Activated CD4-positive, alpha-beta memory T cell treated with anti-CD3 and anti-CD28 coated beads for 36 hours (primary cell): ENCODE data around the gene CYBC1. TPM values are rescaled to one million over a fixed set of nuclear protein-coding genes. Genes with fewer than 3 reads are reported as not detected.
"Not testable (repeated sequence)": the region's sequence is repeated elsewhere in the genome, so short reads cannot be mapped to it uniquely, and the experiment has no call there.

Experiments used
- CTCF ChIA-PET: fragments of 350-600 bp; sonication (Branson Sonifier 250); formaldehyde crosslinking; loops from one replicate; lab custom pipeline; 2021; ENCODE audit warnings: antibody characterized with exemption, inconsistent platforms; lab: Charles Lee
- POLR2A ChIA-PET: fragments of 350-600 bp; sonication (Branson Sonifier 250); formaldehyde crosslinking; loops from one replicate; lab custom pipeline; 2021; ENCODE audit warnings: antibody characterized with exemption; lab: Charles Lee
- DNase-seq: peaks from one replicate; pipeline ENCODE4 v3.0.0-alpha.2; 2020
- H3K27ac Mint-ChIP-seq: one replicate; pipeline ENCODE4 v1.8.0; 2021; ENCODE audit warnings: mixed read lengths
- H3K27me3 Mint-ChIP-seq: one replicate; pipeline ENCODE4 v1.8.0; 2021; ENCODE audit warnings: mixed read lengths
- H3K36me3 Mint-ChIP-seq: one replicate; pipeline ENCODE4 v1.8.0; 2021; ENCODE audit warnings: mixed read lengths
- H3K4me1 Mint-ChIP-seq: one replicate; pipeline ENCODE4 v1.8.0; 2021; ENCODE audit warnings: low read depth, mixed read lengths
- H3K4me3 Mint-ChIP-seq: one replicate; pipeline ENCODE4 v1.8.0; 2021; ENCODE audit warnings: mild to moderate bottlenecking, mixed read lengths
- H3K9me3 Mint-ChIP-seq: one replicate; pipeline ENCODE4 v1.8.0; 2021; ENCODE audit warnings: mixed read lengths
- intact Hi-C: fragments of 100-400 bp; cut with micrococcal nuclease; formaldehyde crosslinking; loops from one replicate; pipeline ENCODE4 v1.15.1; 2023
- total RNA-seq, 2 experiments: library from RNA; stranded (reverse); gene quantifications; one replicate each; pipeline ENCODE4 v1.2.3, GENCODE V29; 2021

Gene CYBC1
- total RNA-seq, 2 experiments from 2014 or later, result 333 to 343 TPM

DNA sequence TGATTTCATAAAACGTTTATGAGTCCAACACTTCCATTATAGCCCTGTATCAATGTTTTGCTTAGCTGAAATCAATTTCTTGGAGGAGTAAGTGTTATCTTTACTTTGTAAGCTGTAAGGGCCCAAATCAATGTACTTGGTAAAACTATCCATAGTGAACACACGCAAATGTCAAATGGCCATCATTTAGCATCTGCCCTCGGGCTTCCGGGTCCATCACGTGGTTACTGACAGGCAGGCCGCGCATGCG is 7.3 kb upstream of the CYBC1 start:
- Mint-ChIP-seq H3K4me3 (peak overlapping the region; percentile 78), H3K9me3 (no peaks in the 10 kb centered on the region), H3K36me3 (peaks cover 25% of the 10 kb centered on the region), H3K4me1 (peaks cover 43% of the 10 kb centered on the region), H3K27ac (peak overlapping the region; percentile 97), H3K27me3 (no peaks in the 10 kb centered on the region)
- ChIA-PET CTCF (interaction anchor here (0.9 to 1.3 kb wide), 2 partner anchors 11 to 36 kb away, joined by 3 to 4 read pairs; no protein-coding TSS in a partner anchor), POLR2A (interaction anchor here (1.2 to 3.1 kb wide), 4 partner anchors 9 to 61 kb away, joined by 4 to 22 read pairs (median 8); partner anchors contain the start of gene FOXK2)
- intact Hi-C loops, result loop anchor here (1.0 to 10.0 kb wide), 6 partner anchors 8 to 363 kb away; partner anchors contain the start of genes CYBC1, FASN, FOXK2 and HEXD
- DNase-seq, result no peak

DNA sequence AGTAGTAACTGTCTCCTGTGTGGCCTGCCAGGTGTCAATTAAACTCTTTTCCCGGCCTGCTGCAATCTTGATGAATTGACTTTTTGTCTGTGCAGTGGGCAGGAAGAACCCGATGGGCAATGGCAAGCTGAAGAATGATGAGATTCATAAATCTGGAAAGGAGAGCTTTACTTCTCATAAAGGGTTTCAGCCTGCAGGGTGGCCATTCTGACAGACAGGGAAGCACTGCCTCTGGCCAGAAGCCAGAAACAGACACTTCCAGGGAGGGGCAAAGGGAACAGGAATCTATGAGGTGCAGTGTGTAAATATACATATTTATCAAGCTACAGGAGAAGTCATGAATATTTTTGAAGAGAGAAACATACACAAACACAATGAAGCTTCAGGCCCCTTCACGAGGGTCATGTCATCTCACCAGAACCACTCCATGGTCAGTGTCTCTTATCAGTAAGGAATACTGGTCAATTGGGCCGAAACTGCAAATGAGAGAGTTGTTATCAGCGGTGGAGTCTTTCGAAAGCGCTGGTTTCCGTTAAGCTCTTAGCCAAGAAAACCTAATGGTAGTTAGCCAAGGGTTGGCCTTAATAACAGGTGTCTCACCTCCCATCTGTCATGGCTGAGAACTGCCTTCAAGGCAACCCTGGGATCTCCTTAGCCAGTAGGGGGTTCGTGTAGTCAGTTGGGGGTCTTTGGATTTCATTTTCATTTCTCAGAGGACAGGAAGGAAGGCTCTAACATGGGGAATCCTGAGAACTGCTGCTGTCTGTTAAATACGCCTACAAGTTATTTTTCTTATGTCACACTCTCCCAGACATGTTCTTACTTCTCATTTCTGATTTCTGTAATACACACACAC is 6.7 kb upstream of the CYBC1 start:
- CTCF ChIA-PET, result interaction anchor here (0.9 to 1.3 kb wide), 2 partner anchors 11 to 37 kb away, joined by 3 to 4 read pairs; no protein-coding TSS in a partner anchor
- Mint-ChIP-seq H3K4me1 (peaks cover 42% of the 10 kb centered on the region), H3K9me3 (no peaks in the 10 kb centered on the region), H3K36me3 (peaks cover 20% of the 10 kb centered on the region), H3K27me3 (no peaks in the 10 kb centered on the region), H3K27ac (peak overlapping the region; percentile 97), H3K4me3 (peak overlapping the region; percentile 78)
- intact Hi-C loops, result loop anchor here (10.0 kb wide), 1 partner anchor 362 kb away; the partner anchor contains the start of gene FASN
- no peak for DNase-seq
- POLR2A ChIA-PET, result interaction anchor here (1.2 to 3.1 kb wide), 4 partner anchors 8 to 62 kb away, joined by 4 to 22 read pairs (median 8); partner anchors contain the start of gene FOXK2

- H3K36me3 Mint-ChIP-seq, result peaks cover 17% of the 10 kb centered on the region
- DNase-seq, H3K27me3 Mint-ChIP-seq, CTCF ChIA-PET, POLR2A ChIA-PET, H3K9me3 Mint-ChIP-seq, H3K4me3 Mint-ChIP-seq: not testable (repeated sequence)
- intact Hi-C loops, result loop anchor here (10.0 kb wide), 1 partner anchor 359 kb away; the partner anchor contains the start of gene FASN
- H3K4me1 Mint-ChIP-seq, result peaks cover 46% of the 10 kb centered on the region
- peak overlapping the region; percentile 99 for H3K27ac Mint-ChIP-seq
These were observed 3.2 kb upstream of the CYBC1 start for GRCh38 chr17:82453706-82454105.

DNA sequence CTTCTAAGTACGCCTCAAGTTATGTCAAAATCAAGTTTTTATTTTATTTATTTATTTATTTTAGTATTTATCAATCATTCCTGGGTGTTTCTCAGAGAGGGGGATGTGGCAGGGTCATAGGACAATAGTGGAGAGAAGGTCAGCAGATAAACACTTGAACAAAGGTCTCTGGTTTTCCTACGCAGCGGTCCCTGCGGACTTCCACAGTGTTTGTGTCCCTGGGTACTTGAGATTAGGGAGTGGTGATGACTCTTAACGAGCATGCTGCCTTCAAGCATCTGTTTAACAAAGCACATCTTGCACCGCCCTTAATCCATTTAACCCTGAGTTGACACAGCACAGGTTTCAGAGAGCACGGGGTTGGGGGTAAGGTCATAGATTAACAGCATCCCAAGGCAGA is 2.6 kb upstream of the CYBC1 start:
- H3K9me3 Mint-ChIP-seq, POLR2A ChIA-PET, DNase-seq, H3K4me3 Mint-ChIP-seq, H3K27me3 Mint-ChIP-seq: not testable (repeated sequence)
- CTCF ChIA-PET, result interaction anchor here (0.6 kb wide), 1 partner anchor 421 kb away, joined by 3 read pairs; no protein-coding TSS in a partner anchor
- Mint-ChIP-seq H3K27ac (peak overlapping the region; percentile 99), H3K36me3 (peaks cover 17% of the 10 kb centered on the region), H3K4me1 (peaks cover 46% of the 10 kb centered on the region)
- intact Hi-C loops, result loop anchor here (10.0 kb wide), 1 partner anchor 358 kb away; the partner anchor contains the start of gene FASN

- peaks cover 23% of the 10 kb centered on the region for H3K36me3 Mint-ChIP-seq
- H3K4me3 Mint-ChIP-seq, result peak overlapping the region; percentile 85
- no peaks in the 10 kb centered on the region for H3K9me3 Mint-ChIP-seq
- no peaks in the 10 kb centered on the region for H3K27me3 Mint-ChIP-seq
- peak overlapping the region; percentile 99 for H3K27ac Mint-ChIP-seq
- no peak for DNase-seq
- intact Hi-C loops, result loop anchor here (10.0 kb wide), 1 partner anchor 357 kb away; the partner anchor contains the start of gene FASN
- H3K4me1 Mint-ChIP-seq, result peaks cover 46% of the 10 kb centered on the region
- POLR2A ChIA-PET, result interaction anchor here (1.1 kb wide), 1 partner anchor 154 kb away, joined by 3 read pairs; no protein-coding TSS in a partner anchor
- CTCF ChIA-PET, result no interaction called here
These were observed 1.6 kb upstream of the CYBC1 start for GRCh38 chr17:82452162-82452561.

GRCh38 chr17:82449883-82450356 is 632 bp downstream of the CYBC1 start:
- Mint-ChIP-seq H3K27me3 (no peaks in the 10 kb centered on the region), H3K9me3 (no peaks in the 10 kb centered on the region), H3K36me3 (peaks cover 37% of the 10 kb centered on the region), H3K4me1 (peaks cover 46% of the 10 kb centered on the region), H3K27ac (peak overlapping the region; percentile 99), H3K4me3 (peak overlapping the region; percentile 85)
- ChIA-PET POLR2A (interaction anchor here (1.0 to 3.0 kb wide), 9 partner anchors 9 to 157 kb away, joined by 3 to 22 read pairs (median 9); partner anchors contain the start of genes CD7, FOXK2 and NARF), CTCF (interaction anchor here (1.4 to 1.6 kb wide), 2 partner anchors 25 to 46 kb away, joined by 3 to 6 read pairs; no protein-coding TSS in a partner anchor)
- intact Hi-C loops, result loop anchor here (1.0 to 10.0 kb wide), 6 partner anchors 8 to 355 kb away; partner anchors contain the start of genes FASN, FOXK2, HEXD and NARF
- peak; percentile 74 for DNase-seq

GRCh38 chr17:82449131-82449882 is 1.2 kb downstream of the CYBC1 start:
- peaks cover 46% of the 10 kb centered on the region for H3K4me1 Mint-ChIP-seq
- peaks cover 39% of the 10 kb centered on the region for H3K36me3 Mint-ChIP-seq
- ChIA-PET CTCF (interaction anchor here (0.6 to 1.6 kb wide), 3 partner anchors 24 to 218 kb away, joined by 3 to 6 read pairs (median 3); no protein-coding TSS in a partner anchor), POLR2A (interaction anchor here (0.6 to 3.0 kb wide), 12 partner anchors 9 to 220 kb away, joined by 3 to 22 read pairs (median 4); partner anchors contain the start of genes CD7, FOXK2 and NARF)
- no peaks in the 10 kb centered on the region for H3K27me3 Mint-ChIP-seq
- peak; percentile 85 for DNase-seq
- intact Hi-C loops, result loop anchor here (1.0 kb wide), 2 partner anchors 31 to 45 kb away; partner anchors contain the start of genes HEXD and OGFOD3
- H3K27ac Mint-ChIP-seq, result peak overlapping the region; percentile 99
- peak overlapping the region; percentile 85 for H3K4me3 Mint-ChIP-seq
- no peaks in the 10 kb centered on the region for H3K9me3 Mint-ChIP-seq

DNA sequence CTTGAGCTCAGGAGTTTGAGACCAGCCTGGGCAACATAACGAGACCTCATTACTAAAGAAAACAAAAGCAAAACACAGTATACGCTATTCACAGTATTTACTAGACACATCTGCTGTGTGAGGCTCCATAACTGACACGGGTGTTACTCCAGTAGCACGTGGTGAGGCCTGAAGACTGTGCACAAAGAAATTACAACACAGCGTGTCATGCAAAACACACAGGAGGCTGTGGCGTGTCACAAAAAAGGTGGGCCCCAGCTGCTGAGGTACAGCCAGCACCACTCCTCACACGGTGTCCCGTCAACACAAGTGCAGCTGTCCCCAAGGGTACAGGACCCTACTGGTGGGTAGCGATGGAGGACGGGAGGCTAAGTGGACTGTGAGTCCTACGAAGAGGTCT is 2.7 kb downstream of the CYBC1 start:
- Mint-ChIP-seq H3K9me3 (no peaks in the 10 kb centered on the region), H3K36me3 (peaks cover 45% of the 10 kb centered on the region), H3K4me3 (peak overlapping the region; percentile 41), H3K27me3 (no peaks in the 10 kb centered on the region), H3K27ac (peak overlapping the region; percentile 77), H3K4me1 (peaks cover 41% of the 10 kb centered on the region)
- intact Hi-C loops, result no loop called here
- POLR2A ChIA-PET, result interaction anchor here (0.6 to 3.0 kb wide), 2 partner anchors 10 to 21 kb away, joined by 5 to 13 read pairs; no protein-coding TSS in a partner anchor
- no peak for DNase-seq
- CTCF ChIA-PET, result no interaction called here

DNA sequence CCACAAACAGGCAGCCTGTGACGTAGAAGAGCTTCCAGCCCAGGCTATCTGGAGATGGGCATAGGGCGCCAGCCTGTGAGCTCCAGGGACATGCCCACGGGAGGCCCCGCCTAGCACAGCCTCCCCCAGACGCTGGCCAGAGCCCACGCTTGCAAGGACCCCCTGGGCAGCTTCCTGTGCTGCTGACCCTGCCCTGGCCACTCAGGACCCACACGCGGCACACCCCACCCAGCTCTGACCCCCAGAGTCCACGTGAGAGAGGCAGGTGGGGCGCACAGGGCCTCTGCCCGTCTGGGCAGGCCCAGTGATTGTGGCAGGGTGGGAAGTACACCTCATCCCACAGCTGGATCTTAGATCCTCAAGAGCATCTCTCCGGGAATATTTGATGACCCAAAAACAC is 3.9 kb downstream of the CYBC1 start:
- intact Hi-C loops, result no loop called here
- Mint-ChIP-seq H3K9me3 (no peaks in the 10 kb centered on the region), H3K36me3 (peaks cover 48% of the 10 kb centered on the region), H3K27me3 (no peaks in the 10 kb centered on the region), H3K4me1 (peaks cover 30% of the 10 kb centered on the region), H3K27ac (peak overlapping the region; percentile 60), H3K4me3 (no peak overlapping the region)
- CTCF ChIA-PET, result interaction anchor here (0.6 to 1.3 kb wide), 3 partner anchors 11 to 22 kb away, joined by 3 to 5 read pairs (median 4); no protein-coding TSS in a partner anchor
- no peak for DNase-seq
- POLR2A ChIA-PET, result no interaction called here

GRCh38 chr17:82446124-82446523 is 4.4 kb downstream of the CYBC1 start:
- Mint-ChIP-seq H3K9me3 (no peaks in the 10 kb centered on the region), H3K36me3 (peaks cover 48% of the 10 kb centered on the region), H3K4me3 (no peak overlapping the region), H3K4me1 (peaks cover 25% of the 10 kb centered on the region), H3K27me3 (no peaks in the 10 kb centered on the region), H3K27ac (peak overlapping the region; percentile 60)
- POLR2A ChIA-PET, result no interaction called here
- CTCF ChIA-PET, result interaction anchor here (0.6 to 1.3 kb wide), 3 partner anchors 12 to 21 kb away, joined by 3 to 5 read pairs (median 4); no protein-coding TSS in a partner anchor
- intact Hi-C loops, result no loop called here
- no peak for DNase-seq

- Mint-ChIP-seq H3K4me3 (no peak overlapping the region), H3K27me3 (no peaks in the 10 kb centered on the region), H3K36me3 (peaks cover 48% of the 10 kb centered on the region), H3K27ac (peak overlapping the region; percentile 60), H3K9me3 (no peaks in the 10 kb centered on the region), H3K4me1 (peaks cover 24% of the 10 kb centered on the region)
- POLR2A ChIA-PET, result no interaction called here
- intact Hi-C loops, result no loop called here
- DNase-seq, result peak; percentile 43
- CTCF ChIA-PET, result interaction anchor here (1.3 kb wide), 1 partner anchor 21 kb away, joined by 5 read pairs; no protein-coding TSS in a partner anchor
These were observed 5.0 kb downstream of the CYBC1 start for GRCh38 chr17:82445542-82445941.
